ENCODE data around the gene THSD4. TPM values are rescaled to one million over a fixed set of nuclear protein-coding genes. Genes with fewer than 3 reads are reported as not detected.

Gene THSD4
- total and polyA plus RNA-seq, 2 of the 8 experiments (the other 6 are each of a cell fraction or from before 2014, with no cell fraction given): 2.5 to 6.2 TPM

DNA sequence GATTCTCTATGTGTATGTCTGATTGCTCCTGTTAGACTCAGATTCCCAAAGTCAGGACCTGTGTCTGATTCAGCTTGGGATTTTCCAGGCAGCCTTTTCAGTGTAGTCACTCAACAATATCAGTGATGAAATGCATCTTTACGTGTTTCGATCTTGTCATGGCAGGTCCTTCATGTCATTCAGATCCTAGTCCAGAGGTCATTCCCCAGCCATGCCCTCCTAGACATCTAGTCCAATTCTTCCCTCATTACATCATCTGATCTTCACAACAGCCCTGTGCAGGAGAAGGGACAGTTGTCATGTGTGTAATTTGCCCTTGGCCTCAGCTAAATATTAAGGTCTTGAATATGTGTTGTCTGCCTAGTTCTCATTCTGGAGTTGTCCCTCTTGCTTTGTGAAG lies 541.9 kb downstream of the THSD4 start:
- H2BK5ac ChIP-seq (ENCODE audit: low read depth, low read length): no peak overlapping the region
- H4K20me1 ChIP-seq (replicated peaks in 1 of 2; ENCODE audit: control insufficient read depth in 1 of 2, insufficient read depth in 2 of 2, low read length in 2 of 2): no peaks in the 10 kb centered on the region
- no peaks in the 10 kb centered on the region for H3K79me1 ChIP-seq (ENCODE audit: low read depth, low read length)
- no peaks in the 10 kb centered on the region; a peak in 1 of 7 replicates for H3K4me1 ChIP-seq (replicated peaks in 1 of 4; ENCODE audit: control insufficient read depth in 3 of 4, insufficient read depth in 4 of 4, low read length in 3 of 4)
- no peak overlapping the region for H4K5ac ChIP-seq (ENCODE audit: insufficient read length, low read depth, low read length)
- H3K23me2 ChIP-seq (ENCODE audit: low read depth, low read length): no peaks in the 10 kb centered on the region
- H3K23ac ChIP-seq (ENCODE audit: insufficient read length): no peak overlapping the region
- H2BK15ac ChIP-seq (ENCODE audit: low read length): no peak overlapping the region
- H2AK5ac ChIP-seq (ENCODE audit: low read depth, low read length): no peak overlapping the region
- H3K36me3 ChIP-seq (ENCODE audit: control insufficient read depth in 2 of 4, insufficient read depth in 4 of 4, low read length in 3 of 4): no peaks in the 10 kb centered on the region
- no peak overlapping the region for H2BK12ac ChIP-seq (ENCODE audit: low read depth, low read length)
- H3K56ac ChIP-seq (replicated peaks; ENCODE audit: insufficient read length, low read depth, low read length): no peak overlapping the region
- no peak overlapping the region for H3K4me2 ChIP-seq (ENCODE audit: insufficient read depth in 1 of 2, low read depth in 2 of 2, low read length in 2 of 2)
- H3K14ac ChIP-seq (ENCODE audit: insufficient read length): no peak overlapping the region
- no peak overlapping the region for H3K9ac ChIP-seq (replicated peaks in 1 of 4; ENCODE audit: extremely low read depth in 1 of 4, low read depth in 3 of 4, low read length in 3 of 4)
- no peaks in the 10 kb centered on the region for H3K9me3 ChIP-seq (ENCODE audit: insufficient read depth in 2 of 2, low read depth in 1 of 2, low read length in 1 of 2)
- ChIA-PET POLR2A (ENCODE audit: partially characterized antibody) (interaction anchor here (1.5 kb wide), 1 partner anchor 17 kb away, joined by 5 read pairs; no protein-coding TSS in a partner anchor), CTCF (ENCODE audit: partially characterized antibody) (interaction anchor here (1.1 to 10.1 kb wide), 6 partner anchors 9 to 207 kb away, joined by 3 to 122 read pairs (median 4); no protein-coding TSS in a partner anchor)
- H3K79me2 ChIP-seq (ENCODE audit: control insufficient read depth in 1 of 2, insufficient read depth in 2 of 2, low read length in 2 of 2): no peaks in the 10 kb centered on the region
- no peak overlapping the region for H2AFZ ChIP-seq (ENCODE audit: low read length)
- no peaks in the 10 kb centered on the region for H3K27me3 ChIP-seq (replicated peaks in 1 of 4; ENCODE audit: control insufficient read depth in 3 of 4, extremely low read depth in 1 of 4, insufficient read depth in 3 of 4, low read length in 3 of 4)
- H4K8ac ChIP-seq (ENCODE audit: extremely low read depth, insufficient read depth, low read length): no peak overlapping the region
- H3K27ac ChIP-seq (ENCODE audit: low read depth, low read length): no peak overlapping the region
- no peak overlapping the region for H3K4ac ChIP-seq (replicated peaks; ENCODE audit: insufficient read length, low read depth, low read length)
- no peak overlapping the region for H3K4me3 ChIP-seq (ENCODE audit: extremely low read depth in 1 of 4, insufficient read depth in 2 of 4, low read depth in 3 of 4, low read length in 4 of 4)
- no peak for FAIRE-seq
- H4K91ac ChIP-seq (replicated peaks; ENCODE audit: insufficient read length, low read length): no peak overlapping the region
- DNase-seq (ENCODE audit: low read depth in 1 of 2, low spot score in 2 of 2): no peak
- no peak overlapping the region for H2BK20ac ChIP-seq (ENCODE audit: low read length)
- WGBS, 2 experiments (ENCODE audit: extremely low coverage in 1 of 2, insufficient coverage in 1 of 2, insufficient read length in 1 of 2, insufficient replicate concordance in 2 of 2, low coverage in 1 of 2, low lambda C conversion rate in 2 of 2, missing lambda C conversion rate in 1 of 2): 94% methylated on average over 2 of the region's 2 CpGs; no CpG with 5 or more reads in 1 of the 2 experiments
- no peak overlapping the region for H2BK120ac ChIP-seq (replicated peaks; ENCODE audit: low read depth, low read length)
- H3K18ac ChIP-seq (ENCODE audit: extremely low read depth, low read length): no peak overlapping the region
- TF ChIP-seq EP300 (IDR thresholded peaks at IDR 0.05; ENCODE audit: borderline replicate concordance in 1 of 2, low read depth in 2 of 2, low read length in 2 of 2) (no peak), JUND (IDR thresholded peaks at IDR 0.05; ENCODE audit: low read length) (no peak), BCL11A (IDR thresholded peaks at IDR 0.05; ENCODE audit: low read depth in 2 of 2, low read length in 2 of 2) (no peak), SAP30 (IDR thresholded peaks at IDR 0.05; ENCODE audit: insufficient read depth, insufficient replicate concordance, low read length) (no peak), GTF2F1 (IDR thresholded peaks at IDR 0.05; ENCODE audit: borderline replicate concordance, low read depth, low read length) (no peak), RAD21 (IDR thresholded peaks at IDR 0.05 in 1 of 2, conservative IDR thresholded peaks at IDR 0.05 in 1 of 2; ENCODE audit: low read depth in 2 of 2, low read length in 2 of 2) (no peak), GABPA (IDR thresholded peaks at IDR 0.05; ENCODE audit: borderline replicate concordance, insufficient read depth, low read length) (no peak), RXRA (IDR thresholded peaks at IDR 0.05; ENCODE audit: insufficient read depth, low read depth, low read length) (no peak), FOSL1 (IDR thresholded peaks at IDR 0.05; ENCODE audit: insufficient read depth, low read depth, low read length) (no peak)
- TF ChIP-seq, protein P1, sequence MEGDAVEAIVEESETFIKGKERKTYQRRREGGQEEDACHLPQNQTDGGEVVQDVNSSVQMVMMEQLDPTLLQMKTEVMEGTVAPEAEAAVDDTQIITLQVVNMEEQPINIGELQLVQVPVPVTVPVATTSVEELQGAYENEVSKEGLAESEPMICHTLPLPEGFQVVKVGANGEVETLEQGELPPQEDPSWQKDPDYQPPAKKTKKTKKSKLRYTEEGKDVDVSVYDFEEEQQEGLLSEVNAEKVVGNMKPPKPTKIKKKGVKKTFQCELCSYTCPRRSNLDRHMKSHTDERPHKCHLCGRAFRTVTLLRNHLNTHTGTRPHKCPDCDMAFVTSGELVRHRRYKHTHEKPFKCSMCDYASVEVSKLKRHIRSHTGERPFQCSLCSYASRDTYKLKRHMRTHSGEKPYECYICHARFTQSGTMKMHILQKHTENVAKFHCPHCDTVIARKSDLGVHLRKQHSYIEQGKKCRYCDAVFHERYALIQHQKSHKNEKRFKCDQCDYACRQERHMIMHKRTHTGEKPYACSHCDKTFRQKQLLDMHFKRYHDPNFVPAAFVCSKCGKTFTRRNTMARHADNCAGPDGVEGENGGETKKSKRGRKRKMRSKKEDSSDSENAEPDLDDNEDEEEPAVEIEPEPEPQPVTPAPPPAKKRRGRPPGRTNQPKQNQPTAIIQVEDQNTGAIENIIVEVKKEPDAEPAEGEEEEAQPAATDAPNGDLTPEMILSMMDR (IDR thresholded peaks at IDR 0.05; ENCODE audit: control extremely low read depth in 1 of 3, insufficient read depth in 1 of 3, low read depth in 1 of 3, low read length in 3 of 3): no peak

Measured in H1 (cell line).